K562 (cell line): ENCODE results near the gene KCNK3. TPM values are rescaled to one million over a fixed set of nuclear protein-coding genes. Genes with fewer than 3 reads are reported as not detected.

Experiments
- CSDE1 ChIP-seq, 2 experiments: fragments of 450-650 bp; IDR thresholded peaks; 2 replicates each; pipeline ENCODE4 v1.6.1; 2016; ENCODE audit warnings: mild to moderate bottlenecking in 1 of 2
- KDM2B ChIP-seq: fragments of 250-450 bp; sonication (Bioruptor Pico); IDR thresholded peaks from 2 replicates; pipeline ENCODE4 v1.8.0; 2021; ENCODE audit warnings: mild to moderate bottlenecking, moderate library complexity
- MEF2A ChIP-seq: IDR thresholded peaks from 2 replicates; pipeline ENCODE4 v1.6.1; 2011; ENCODE audit warnings: low read depth, mild to moderate bottlenecking, low read length, moderate library complexity; ENCODE audit not compliant: control insufficient read depth
- NCOA2 ChIP-seq, 2 experiments: fragments of 450-650 bp; IDR thresholded peaks; 2 replicates each; pipeline ENCODE4 v1.6.1; 2018; ENCODE audit warnings: mild to moderate bottlenecking in 2 of 2, moderate library complexity in 1 of 2; ENCODE audit not compliant: partially characterized antibody in 2 of 2
- NFATC3 ChIP-seq: fragments of 450-650 bp; IDR thresholded peaks from 2 replicates; pipeline ENCODE4 v1.6.1; 2017; ENCODE audit warnings: mild to moderate bottlenecking
- NFE2 ChIP-seq: IDR thresholded peaks from 2 replicates; pipeline ENCODE4 v1.6.1; 2014; ENCODE audit warnings: antibody characterized with exemption, low read depth
- NFXL1 ChIP-seq: fragments of 450-650 bp; formaldehyde crosslinking; IDR thresholded peaks from 2 replicates; pipeline ENCODE4 v1.4.0; 2021; ENCODE audit warnings: mild to moderate bottlenecking
- SIN3B ChIP-seq: fragments of 450-650 bp; IDR thresholded peaks from 2 replicates; pipeline ENCODE4 v1.6.1; 2017; ENCODE audit warnings: low read depth, mild to moderate bottlenecking, moderate library complexity
- SP1 ChIP-seq: sonication (generic); formaldehyde crosslinking; IDR thresholded peaks from 2 replicates; pipeline ENCODE4 v1.8.1; 2022; ENCODE audit warnings: mild to moderate bottlenecking, missing genetic modification reagents
- TFAP4 ChIP-seq: sonication (generic); formaldehyde crosslinking; IDR thresholded peaks from 2 replicates; pipeline ENCODE4 v1.8.0; 2022; ENCODE audit warnings: missing genetic modification reagents, mild to moderate bottlenecking, moderate library complexity, borderline replicate concordance
- TRIM24 ChIP-seq, 2 experiments: fragments of 450-650 bp; IDR thresholded peaks; 2 replicates each; pipeline ENCODE4 v1.6.1; 2016
- ZNF197 ChIP-seq: fragments of 200-800 bp; sonication (Bioruptor generic); IDR thresholded peaks from 2 replicates; pipeline ENCODE4 v1.6.1; 2016; ENCODE audit warnings: low read depth, missing genetic modification characterization, missing compliant biosample characterization
- polyA plus RNA-seq, 8 experiments: library from polyadenylated mRNA; depleted of rRNA in 4 of 8; stranded (reverse) in 5 of 8; unstranded in 3 of 8; fragments of >200 nt; fragmentation: Nextera tagmentation in 2 of 8; fragmentation: Illumina TruSeq in 1 of 8; extraction: Ambion mirVana in 2 of 8; extraction: Trizol in 1 of 8; gene quantifications; 2 replicates each; pipeline versions ENCODE4 v1.2.1 to v1.2.3, GENCODE V29; 2011 to 2014; ENCODE audit warnings: inconsistent platforms in 1 of 8, missing spikeins in 1 of 8
- total RNA-seq, 7 experiments: library from RNA; depleted of rRNA in 6 of 7; stranded (reverse); fragments of >200 nt in 6 of 7; fragmentation: Illumina TruSeq in 2 of 7; extraction: Trizol in 2 of 7; gene quantifications; 2 replicates each; pipeline versions ENCODE4 v1.2.1 to v1.2.3, GENCODE V29; 2011 to 2021; ENCODE audit warnings: low replicate concordance in 1 of 7
- TF ChIP-seq, protein P1 (sequence below): fragments of 250-450 bp; sonication (Bioruptor Pico); IDR thresholded peaks from 2 replicates; pipeline ENCODE4 v1.5.0; 2020; ENCODE audit warnings: mild to moderate bottlenecking
- TF ChIP-seq, protein P2 (sequence below): IDR thresholded peaks from 2 replicates; pipeline ENCODE4 v1.6.1; 2016; ENCODE audit warnings: missing genetic modification characterization, missing compliant biosample characterization
- TF ChIP-seq, protein P3 (sequence below): fragments of 450-650 bp; IDR thresholded peaks from 2 replicates; pipeline ENCODE4 v1.6.1; 2016; ENCODE audit warnings: borderline replicate concordance

Gene KCNK3
- total and polyA plus RNA-seq, 9 of the 15 experiments (the other 6 are each of a cell fraction or from before 2014, with no cell fraction given) = 0.01 to 0.20 (median 0.07) TPM; not detected in 5

- no peak for TF ChIP-seq TFAP4 (CRISPR knock-in tag)
- TF ChIP-seq MEF2A = no peak
- peak; percentile 68 for TF ChIP-seq NFE2
- TF ChIP-seq, protein P1, sequence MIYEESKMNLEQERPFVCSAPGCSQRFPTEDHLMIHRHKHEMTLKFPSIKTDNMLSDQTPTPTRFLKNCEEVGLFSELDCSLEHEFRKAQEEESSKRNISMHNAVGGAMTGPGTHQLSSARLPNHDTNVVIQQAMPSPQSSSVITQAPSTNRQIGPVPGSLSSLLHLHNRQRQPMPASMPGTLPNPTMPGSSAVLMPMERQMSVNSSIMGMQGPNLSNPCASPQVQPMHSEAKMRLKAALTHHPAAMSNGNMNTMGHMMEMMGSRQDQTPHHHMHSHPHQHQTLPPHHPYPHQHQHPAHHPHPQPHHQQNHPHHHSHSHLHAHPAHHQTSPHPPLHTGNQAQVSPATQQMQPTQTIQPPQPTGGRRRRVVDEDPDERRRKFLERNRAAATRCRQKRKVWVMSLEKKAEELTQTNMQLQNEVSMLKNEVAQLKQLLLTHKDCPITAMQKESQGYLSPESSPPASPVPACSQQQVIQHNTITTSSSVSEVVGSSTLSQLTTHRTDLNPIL = 0 out of 2 replicates have a peak, but pooled peaks have one; percentile 64
- peak; percentile 92 for TF ChIP-seq SP1 (CRISPR knock-in tag)
- no peak for TF ChIP-seq NCOA2 (IDR thresholded peaks at IDR 0.05; ENCODE audit: partially characterized antibody in 2 of 2)
- no peak for TF ChIP-seq SIN3B
- no peak for TF ChIP-seq KDM2B (CRISPR knock-in tag)
- TF ChIP-seq NFXL1 (CRISPR knock-in tag) = peak; percentile 61; the same call in 1 of the 2 replicates
- TF ChIP-seq TRIM24 (IDR thresholded peaks at IDR 0.05) = peak; percentile 90 to 94
- TF ChIP-seq CSDE1 (IDR thresholded peaks at IDR 0.05) = no peak
- TF ChIP-seq, protein P2, sequence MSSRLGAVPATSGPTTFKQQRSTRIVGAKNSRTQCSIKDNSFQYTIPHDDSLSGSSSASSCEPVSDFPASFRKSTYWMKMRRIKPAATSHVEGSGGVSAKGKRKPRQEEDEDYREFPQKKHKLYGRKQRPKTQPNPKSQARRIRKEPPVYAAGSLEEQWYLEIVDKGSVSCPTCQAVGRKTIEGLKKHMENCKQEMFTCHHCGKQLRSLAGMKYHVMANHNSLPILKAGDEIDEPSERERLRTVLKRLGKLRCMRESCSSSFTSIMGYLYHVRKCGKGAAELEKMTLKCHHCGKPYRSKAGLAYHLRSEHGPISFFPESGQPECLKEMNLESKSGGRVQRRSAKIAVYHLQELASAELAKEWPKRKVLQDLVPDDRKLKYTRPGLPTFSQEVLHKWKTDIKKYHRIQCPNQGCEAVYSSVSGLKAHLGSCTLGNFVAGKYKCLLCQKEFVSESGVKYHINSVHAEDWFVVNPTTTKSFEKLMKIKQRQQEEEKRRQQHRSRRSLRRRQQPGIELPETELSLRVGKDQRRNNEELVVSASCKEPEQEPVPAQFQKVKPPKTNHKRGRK (tag) = no peak
- TF ChIP-seq, protein P3, sequence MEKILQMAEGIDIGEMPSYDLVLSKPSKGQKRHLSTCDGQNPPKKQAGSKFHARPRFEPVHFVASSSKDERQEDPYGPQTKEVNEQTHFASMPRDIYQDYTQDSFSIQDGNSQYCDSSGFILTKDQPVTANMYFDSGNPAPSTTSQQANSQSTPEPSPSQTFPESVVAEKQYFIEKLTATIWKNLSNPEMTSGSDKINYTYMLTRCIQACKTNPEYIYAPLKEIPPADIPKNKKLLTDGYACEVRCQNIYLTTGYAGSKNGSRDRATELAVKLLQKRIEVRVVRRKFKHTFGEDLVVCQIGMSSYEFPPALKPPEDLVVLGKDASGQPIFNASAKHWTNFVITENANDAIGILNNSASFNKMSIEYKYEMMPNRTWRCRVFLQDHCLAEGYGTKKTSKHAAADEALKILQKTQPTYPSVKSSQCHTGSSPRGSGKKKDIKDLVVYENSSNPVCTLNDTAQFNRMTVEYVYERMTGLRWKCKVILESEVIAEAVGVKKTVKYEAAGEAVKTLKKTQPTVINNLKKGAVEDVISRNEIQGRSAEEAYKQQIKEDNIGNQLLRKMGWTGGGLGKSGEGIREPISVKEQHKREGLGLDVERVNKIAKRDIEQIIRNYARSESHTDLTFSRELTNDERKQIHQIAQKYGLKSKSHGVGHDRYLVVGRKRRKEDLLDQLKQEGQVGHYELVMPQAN = no peak
- no peak for TF ChIP-seq NFATC3
- peak; percentile 83 for TF ChIP-seq ZNF197 (CRISPR knock-in tag)
Measured at GRCh38 chr2:26757873-26758789, 65.6 kb downstream of the KCNK3 start (continued).
